Kidney tubule cell (primary cell): ENCODE results near the gene ABCC1.

Experiments used
- DNase-seq: peaks from one replicate; pipeline ENCODE4 v3.0.0-alpha.2; 2018; ENCODE audit warnings: low spot score

The ABCC1 gene

GRCh38 chr16:16021646-16021987 lies 72.2 kb downstream of the ABCC1 start:
- DNase-seq, result no peak

GRCh38 chr16:16021988-16022682 lies 72.7 kb downstream of the ABCC1 start:
- peak; percentile 95 for DNase-seq

GRCh38 chr16:16022683-16023064 lies 73.3 kb downstream of the ABCC1 start:
- DNase-seq, result no peak

- peak; percentile 15 for DNase-seq
Measured at GRCh38 chr16:16025214-16025968, 76.0 kb downstream of the ABCC1 start.

DNA sequence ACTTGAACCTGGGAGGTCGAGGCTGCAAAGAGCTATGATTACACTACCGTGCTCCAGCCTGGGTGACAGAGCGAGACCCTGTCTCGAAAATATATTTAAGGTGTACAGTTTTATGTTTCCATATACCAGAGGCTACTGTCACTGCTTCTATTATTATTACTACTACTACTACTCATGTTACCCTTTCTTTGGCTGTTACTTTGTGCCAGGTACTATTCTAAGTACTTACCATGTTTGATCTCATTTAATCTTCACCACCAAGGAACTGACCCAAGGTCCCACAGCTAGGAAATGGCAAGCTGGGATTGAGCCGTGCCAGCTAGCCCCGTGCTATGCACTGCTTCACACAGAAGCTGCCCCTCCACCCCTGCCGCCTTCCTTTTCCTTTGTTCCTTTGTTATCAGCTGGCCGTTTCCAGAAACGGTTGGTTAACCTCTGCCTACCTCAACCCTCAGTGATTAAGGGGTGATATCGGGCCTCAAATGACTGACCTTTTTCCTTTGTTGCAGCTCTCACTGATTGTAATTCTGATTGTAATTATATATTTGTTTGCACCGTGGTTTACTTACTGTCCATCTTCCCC lies 78.4 kb downstream of the ABCC1 start:
- DNase-seq, result peak; percentile 10

DNA sequence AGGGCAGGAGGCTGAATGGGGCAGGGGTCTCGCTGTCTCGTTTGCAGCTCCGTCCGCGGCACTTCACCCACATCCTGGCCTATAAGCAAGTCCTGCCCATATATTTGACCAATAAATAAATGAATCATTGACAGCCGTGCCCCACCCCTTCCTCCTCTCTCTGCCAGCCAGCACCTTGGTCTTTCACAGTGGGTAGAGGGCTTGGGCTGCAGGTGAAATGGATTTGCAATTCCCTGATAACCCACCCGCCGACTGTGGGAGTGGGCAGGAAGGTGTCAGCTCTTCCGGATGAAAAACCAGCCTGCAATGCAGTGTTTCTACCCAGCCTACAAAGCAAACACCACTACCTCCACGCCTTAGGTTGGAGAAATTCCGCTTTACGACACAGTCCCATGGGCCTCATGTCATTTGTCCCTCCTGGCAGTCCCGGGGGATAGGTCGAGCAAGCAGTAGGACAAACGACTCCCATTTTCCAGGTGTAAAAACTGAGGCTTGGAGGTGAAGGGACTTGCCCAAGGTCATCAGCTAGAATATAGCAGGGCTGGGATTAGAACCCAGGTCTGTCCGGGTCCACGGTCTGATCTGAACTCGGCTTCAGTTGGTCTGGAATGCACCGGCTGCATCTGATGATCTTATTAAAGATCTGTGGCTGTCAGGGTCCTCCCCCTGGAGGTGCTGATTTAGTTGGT lies 79.0 kb downstream of the ABCC1 start:
- no peak for DNase-seq

DNA sequence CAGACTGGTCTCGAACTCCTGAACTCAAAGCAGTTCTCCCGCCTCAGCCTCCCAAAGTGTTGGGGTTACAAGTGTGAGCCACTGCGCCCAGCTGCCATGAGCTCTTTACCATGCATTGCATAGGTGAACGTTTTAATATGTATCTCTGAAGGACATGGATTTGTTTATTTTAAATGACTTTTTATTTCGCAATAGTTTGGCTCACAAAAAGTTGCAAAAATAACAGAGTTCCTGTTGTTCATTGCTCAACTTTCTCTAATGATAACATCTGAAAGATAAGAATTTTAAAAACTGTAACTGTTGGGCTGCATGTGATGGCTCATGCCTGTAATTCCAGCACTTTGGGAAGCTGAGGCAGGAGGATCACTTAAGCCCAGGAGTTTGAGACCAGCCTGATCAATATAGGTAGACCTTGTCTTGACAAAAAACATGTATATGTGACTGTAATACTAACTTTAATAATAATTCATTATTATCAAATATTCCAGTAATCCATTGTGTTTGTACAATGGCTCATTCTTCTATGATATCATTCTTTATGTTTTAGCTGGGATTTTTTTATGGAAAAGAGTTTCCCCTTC lies 80.1 kb downstream of the ABCC1 start:
- DNase-seq, result no peak

- no peak for DNase-seq
Measured at GRCh38 chr16:16030449-16030848, 81.0 kb downstream of the ABCC1 start.

DNA sequence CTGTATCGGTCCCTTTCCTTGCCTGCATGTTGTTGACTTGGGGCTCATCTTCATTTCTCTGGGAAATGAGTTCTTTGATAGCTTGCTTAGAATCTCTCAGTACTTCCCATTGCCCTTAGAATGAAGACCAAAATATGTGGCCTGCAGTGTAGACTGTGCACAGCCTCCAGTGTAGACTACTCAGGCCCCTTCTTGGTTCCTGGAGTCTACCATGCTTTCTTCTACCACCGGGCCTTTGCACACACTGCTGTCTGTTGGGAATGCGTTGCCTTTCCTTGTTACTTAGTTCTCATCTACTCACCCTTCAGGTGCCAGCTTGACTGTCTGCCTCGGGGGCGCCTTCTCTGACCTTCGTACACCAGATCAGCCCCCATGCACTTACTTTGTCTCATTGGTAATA lies 82.0 kb downstream of the ABCC1 start:
- no peak for DNase-seq

- DNase-seq, result no peak
Measured at GRCh38 chr16:16032271-16032979, 83.0 kb downstream of the ABCC1 start.

DNA sequence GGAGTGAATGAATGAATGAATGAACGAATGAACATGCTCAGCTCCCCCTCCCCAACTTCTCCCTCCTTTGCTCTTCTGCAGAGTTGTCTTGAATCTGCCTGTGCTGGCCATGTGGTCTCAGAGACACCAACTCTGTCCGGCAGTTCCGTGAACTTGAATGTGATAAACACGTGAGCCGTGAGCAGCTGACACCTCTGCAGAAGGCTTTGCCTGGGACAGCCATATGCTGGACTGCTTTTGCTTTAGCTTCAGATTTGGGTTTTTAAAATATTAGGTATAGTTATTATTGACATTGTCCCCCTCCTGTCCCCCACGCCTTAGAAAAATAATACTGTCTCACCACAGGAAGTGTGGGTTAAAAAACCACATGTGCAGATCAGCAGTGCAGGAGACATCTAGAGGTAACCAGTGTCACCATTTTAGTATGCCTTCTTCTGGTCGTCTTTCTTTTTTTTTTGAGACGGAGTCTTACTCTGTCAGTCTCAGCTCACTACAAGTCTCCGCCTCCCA lies 83.8 kb downstream of the ABCC1 start:
- DNase-seq, result no peak

- no peak for DNase-seq
Measured at GRCh38 chr16:16036359-16036792, 87.0 kb downstream of the ABCC1 start.

DNA sequence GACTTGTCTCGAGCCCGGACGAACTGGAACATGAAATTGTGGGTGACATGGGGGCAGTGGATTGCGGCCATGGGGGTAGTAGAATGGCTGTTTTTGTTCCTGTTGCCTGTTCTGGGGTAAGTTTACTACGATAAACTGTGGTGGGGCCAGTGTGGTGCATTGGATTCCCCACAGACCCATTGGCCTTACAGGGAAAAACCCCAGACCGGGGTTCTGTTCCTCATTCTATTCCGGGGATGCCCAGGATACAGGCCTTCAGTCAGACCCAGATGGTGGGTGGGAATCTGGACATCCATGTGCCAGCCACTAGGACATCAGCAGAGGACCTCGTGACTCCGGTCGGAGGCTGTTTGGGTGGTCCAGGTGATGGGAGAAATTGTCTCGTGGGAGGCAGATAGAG lies 88.1 kb downstream of the ABCC1 start:
- no peak for DNase-seq

DNA sequence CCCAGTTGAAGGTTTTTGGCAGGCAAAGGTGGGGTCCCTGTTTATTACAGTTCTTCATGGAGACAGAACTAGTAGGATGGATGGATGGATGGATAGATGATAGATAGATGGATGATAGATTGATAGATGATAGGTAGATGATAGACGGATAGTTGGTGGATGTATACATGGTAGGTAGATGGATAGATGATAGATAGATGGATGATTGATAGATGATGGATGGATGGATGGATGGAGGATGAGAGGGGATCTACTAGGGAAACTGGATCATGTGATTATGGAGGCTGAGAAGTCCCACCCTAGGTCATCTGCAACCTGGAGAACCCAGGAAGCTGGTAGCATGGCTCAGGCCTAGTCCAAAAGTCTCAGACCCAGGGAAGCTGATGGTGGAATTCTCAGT lies 88.6 kb downstream of the ABCC1 start:
- no peak for DNase-seq

DNA sequence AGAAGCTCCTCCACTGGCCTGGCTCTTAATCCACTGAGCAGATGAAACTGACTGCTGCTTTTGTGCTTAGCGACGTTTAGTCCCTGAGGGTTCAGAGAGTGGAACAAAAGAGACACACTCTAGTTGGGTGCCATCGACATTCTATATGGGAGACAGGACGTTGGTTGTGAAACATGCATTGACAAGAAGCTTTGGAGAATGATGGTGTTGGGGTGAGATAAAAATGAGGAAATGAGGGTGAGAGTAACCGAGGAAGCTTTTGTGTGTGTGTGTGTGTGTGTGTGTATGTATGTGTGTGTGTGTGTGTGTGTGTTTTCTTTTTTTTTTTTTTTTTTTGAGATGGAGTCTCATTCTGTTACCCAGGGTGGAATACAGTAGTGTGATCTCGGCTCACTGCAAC lies 89.5 kb downstream of the ABCC1 start:
- no peak for DNase-seq

DNA sequence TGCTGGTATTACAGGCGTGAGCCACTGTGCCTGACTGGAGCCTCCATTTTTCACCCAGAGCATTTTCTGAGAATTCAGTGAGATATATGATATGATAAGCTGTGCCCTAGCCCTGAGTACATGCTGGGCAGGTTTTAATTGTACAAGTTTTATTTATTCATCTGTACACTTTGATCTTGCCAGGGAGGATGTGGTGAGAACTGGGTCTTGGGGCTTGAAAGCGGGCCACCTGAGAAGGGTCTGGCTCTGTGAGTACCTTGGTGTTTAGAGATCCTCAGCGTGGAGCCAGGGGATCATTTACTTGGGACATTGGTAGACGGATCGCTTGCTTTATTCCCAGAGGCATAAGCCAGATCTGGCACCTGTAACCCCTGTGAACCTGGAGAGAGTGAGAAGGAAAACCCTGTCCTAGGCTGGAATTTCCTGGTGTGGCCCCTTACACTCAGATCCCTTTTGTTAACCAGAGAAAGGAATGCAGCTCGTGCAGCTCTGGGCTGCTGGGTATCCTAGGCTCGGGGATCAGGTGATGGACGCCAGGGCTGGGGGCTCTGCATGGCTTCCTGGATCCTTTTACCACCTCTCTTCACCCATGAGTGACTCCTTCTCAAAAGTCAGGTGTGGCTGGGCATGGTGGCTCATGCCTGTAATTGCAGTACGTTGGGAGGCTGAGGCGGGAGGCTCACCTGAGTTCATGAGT lies 91.9 kb downstream of the ABCC1 start:
- DNase-seq, result no peak

DNA sequence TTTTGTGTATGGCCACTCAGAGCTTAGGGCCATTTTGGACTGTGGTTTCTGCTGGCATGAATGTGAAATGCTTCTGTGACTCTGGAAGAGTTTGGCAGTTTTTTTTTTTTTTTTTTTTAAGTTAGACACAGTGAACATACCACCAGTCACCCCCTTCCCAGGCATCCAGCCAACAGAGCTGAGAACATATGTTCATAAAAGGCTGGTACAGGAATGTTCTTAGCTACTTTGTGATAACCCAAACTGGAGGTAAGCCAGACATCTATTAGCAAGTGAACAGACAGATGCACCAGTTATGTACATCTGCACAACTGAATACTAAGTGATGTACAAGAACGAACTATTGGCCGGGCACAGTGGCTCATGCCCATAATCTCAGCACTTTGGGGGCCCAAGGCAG lies 92.7 kb downstream of the ABCC1 start:
- DNase-seq, result no peak

- DNase-seq, result peak; percentile 88
Measured at GRCh38 chr16:16045296-16045695, 95.9 kb downstream of the ABCC1 start.

DNA sequence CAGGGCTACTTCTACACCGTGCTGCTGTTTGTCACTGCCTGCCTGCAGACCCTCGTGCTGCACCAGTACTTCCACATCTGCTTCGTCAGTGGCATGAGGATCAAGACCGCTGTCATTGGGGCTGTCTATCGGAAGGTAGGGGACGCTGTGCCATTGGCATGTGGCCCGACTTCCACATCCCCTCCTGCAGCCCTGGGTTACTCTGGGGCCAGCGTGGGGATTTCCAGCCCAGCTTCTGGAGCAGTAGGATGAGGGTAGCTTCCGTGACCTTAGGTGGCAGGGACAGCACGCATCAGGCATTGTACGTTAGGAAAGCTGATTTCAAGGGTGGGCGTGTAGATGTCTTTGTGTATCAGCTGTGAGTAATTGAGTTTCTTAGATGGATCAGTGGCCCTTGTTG lies 96.5 kb downstream of the ABCC1 start:
- no peak for DNase-seq

- no peak for DNase-seq
Measured at GRCh38 chr16:16047761-16048160, 98.3 kb downstream of the ABCC1 start.
